ENCODE measurements around the gene SH2D4B. TPM values are rescaled to one million over a fixed set of nuclear protein-coding genes. Genes with fewer than 3 reads are reported as not detected.

SH2D4B gene
- total and polyA plus RNA-seq, 2 of the 13 experiments (the other 11 are each of a cell fraction or from before 2014, with no cell fraction given), result not detected

DNA sequence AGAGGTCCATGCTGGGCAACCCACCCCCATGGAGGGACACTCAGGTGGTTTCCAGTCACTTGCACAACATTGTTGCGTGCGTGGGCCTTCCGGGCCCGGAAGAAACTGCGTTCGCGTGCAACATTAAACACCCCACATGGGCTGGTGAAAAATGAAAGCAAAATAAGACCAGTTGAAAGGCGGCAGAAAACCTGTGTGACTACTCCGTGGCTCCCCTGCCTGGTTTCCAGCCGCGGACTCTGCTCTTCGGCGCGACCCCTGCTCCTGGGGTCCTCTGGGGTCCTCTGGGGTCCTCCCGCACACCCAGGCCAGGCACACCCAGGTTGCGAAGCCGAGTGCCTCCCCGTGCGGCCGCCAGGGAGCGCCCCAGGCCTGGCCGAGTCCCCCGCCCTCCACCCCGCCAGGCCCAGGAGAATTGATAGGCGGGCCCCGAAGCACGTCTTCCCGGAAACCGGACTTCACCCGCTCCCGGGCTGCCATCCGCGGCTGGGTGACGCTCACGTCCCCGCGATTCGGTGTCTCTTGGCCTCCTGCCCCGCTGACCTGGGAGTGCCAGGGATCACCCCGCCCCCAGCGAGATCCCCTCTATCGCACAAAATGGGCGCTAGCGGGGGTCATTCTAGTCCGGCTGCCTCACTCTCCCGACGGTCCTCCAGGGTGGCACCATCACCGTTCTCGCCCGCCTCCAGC lies 1.9 kb upstream of the SH2D4B start:
- Histone ChIP-seq H3K9me3 (ENCODE audit: low read length) (no peaks in the 10 kb centered on the region), H3K27ac (ENCODE audit: extremely low read length, insufficient read depth, low read length) (no peak overlapping the region), H3K36me3 (replicated peaks in 1 of 2; ENCODE audit: control insufficient read depth in 1 of 2, insufficient read depth in 2 of 2, low read length in 2 of 2) (no peaks in the 10 kb centered on the region), H3K4me1 (ENCODE audit: insufficient read depth, low read length) (no peaks in the 10 kb centered on the region), H3K4me3 (replicated peaks in 1 of 3; ENCODE audit: insufficient read depth in 1 of 3, low read depth in 2 of 3, low read length in 3 of 3) (no peak overlapping the region), H3K4me2 (ENCODE audit: low read depth, low read length) (no peak overlapping the region), H2AFZ (ENCODE audit: low read length) (no peak overlapping the region), H4K20me1 (ENCODE audit: insufficient read depth, low read length) (no peaks in the 10 kb centered on the region), H3K79me2 (ENCODE audit: insufficient read depth, low read length) (no peaks in the 10 kb centered on the region), H3K27me3 (ENCODE audit: control insufficient read depth in 1 of 2, insufficient read depth in 2 of 2, low read length in 2 of 2) (peaks cover 3 to 19% of the 10 kb centered on the region in 2 experiments; a peak in 3 of 5 replicates), H3K9ac (ENCODE audit: insufficient read depth, low read depth, low read length) (no peak overlapping the region)
- in situ Hi-C loops (cut with HindIII; ENCODE audit: extremely low pct_ligation_motif_present, low pct_unique_long_range_greater_than_20kb) (no loop called here), intact Hi-C loops (cut with micrococcal nuclease; ENCODE audit: unreplicated experiment) (loop anchor here (10.0 kb wide), 1 partner anchor 151 kb away; no protein-coding TSS in a partner anchor)
- ATAC-seq (no peak), FAIRE-seq (no peak), DNase-seq (ENCODE audit: low spot score) (no peak)
- no peak for TF ChIP-seq CCAR2 (optimal IDR thresholded peaks at IDR 0.05; ENCODE audit: low read depth, low read length)
- TF ChIP-seq KAT2B (IDR thresholded peaks at IDR 0.05; ENCODE audit: borderline replicate concordance, low read depth, low read length), result no peak
- TF ChIP-seq ZNF768 (CRISPR knock-in tag; IDR thresholded peaks at IDR 0.05), result no peak
- no peak for TF ChIP-seq HNF4G (IDR thresholded peaks at IDR 0.05; ENCODE audit: borderline replicate concordance, low read depth, low read length)
- no peak for TF ChIP-seq HNF4G (CRISPR knock-in tag; IDR thresholded peaks at IDR 0.05; ENCODE audit: borderline replicate concordance, low read depth)
- no peak for TF ChIP-seq EZH2 (conservative IDR thresholded peaks at IDR 0.05; ENCODE audit: low read depth, low read length)
- no peak for TF ChIP-seq NFYC (CRISPR knock-in tag; IDR thresholded peaks at IDR 0.05)
- no peak for TF ChIP-seq CREBL2 (CRISPR knock-in tag; IDR thresholded peaks at IDR 0.05; ENCODE audit: borderline replicate concordance)
- no peak for TF ChIP-seq ZNF576 (CRISPR knock-in tag; IDR thresholded peaks at IDR 0.05)
- no peak for TF ChIP-seq NR2F6 (IDR thresholded peaks at IDR 0.05)
- TF ChIP-seq NR2F6 (CRISPR knock-in tag; IDR thresholded peaks at IDR 0.05), result no peak
- no peak for TF ChIP-seq ZNF512 (CRISPR knock-in tag; IDR thresholded peaks at IDR 0.05)
- TF ChIP-seq, protein P1, sequence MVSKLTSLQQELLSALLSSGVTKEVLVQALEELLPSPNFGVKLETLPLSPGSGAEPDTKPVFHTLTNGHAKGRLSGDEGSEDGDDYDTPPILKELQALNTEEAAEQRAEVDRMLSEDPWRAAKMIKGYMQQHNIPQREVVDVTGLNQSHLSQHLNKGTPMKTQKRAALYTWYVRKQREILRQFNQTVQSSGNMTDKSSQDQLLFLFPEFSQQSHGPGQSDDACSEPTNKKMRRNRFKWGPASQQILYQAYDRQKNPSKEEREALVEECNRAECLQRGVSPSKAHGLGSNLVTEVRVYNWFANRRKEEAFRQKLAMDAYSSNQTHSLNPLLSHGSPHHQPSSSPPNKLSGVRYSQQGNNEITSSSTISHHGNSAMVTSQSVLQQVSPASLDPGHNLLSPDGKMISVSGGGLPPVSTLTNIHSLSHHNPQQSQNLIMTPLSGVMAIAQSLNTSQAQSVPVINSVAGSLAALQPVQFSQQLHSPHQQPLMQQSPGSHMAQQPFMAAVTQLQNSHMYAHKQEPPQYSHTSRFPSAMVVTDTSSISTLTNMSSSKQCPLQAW (CRISPR knock-in tag; IDR thresholded peaks at IDR 0.05), result no peak
- no peak for TF ChIP-seq HHEX (CRISPR knock-in tag; IDR thresholded peaks at IDR 0.05)
- TF ChIP-seq DDIT3 (CRISPR knock-in tag; IDR thresholded peaks at IDR 0.05), result no peak
- TF ChIP-seq ZNF205 (CRISPR knock-in tag; IDR thresholded peaks at IDR 0.05), result no peak
- TF ChIP-seq RCOR2 (CRISPR knock-in tag; IDR thresholded peaks at IDR 0.05), result no peak
- POLR2A ChIA-PET, result no interaction called here
- no TSS peak for BruUV-seq (replicated peaks)
- CTCF ChIA-PET (ENCODE audit: low intra/inter-chr PET ratio, low total read pairs), result no interaction called here
- 91% methylated on average over 38 of the region's 50 CpGs for WGBS (ENCODE audit: low lambda C conversion rate)

Data from HepG2 (cell line).